GM12878 (cell line): ENCODE results near the gene PAQR8. TPM values are rescaled to one million over a fixed set of nuclear protein-coding genes. Genes with fewer than 3 reads are reported as not detected.

ENCODE experiments used
- CBFB ChIP-seq: IDR thresholded peaks from 2 replicates; pipeline ENCODE4 v1.6.1; 2016; ENCODE audit warnings: antibody characterized with exemption, low read depth
- CBX3 ChIP-seq: fragments of 200-600 bp; sonication (generic); IDR thresholded peaks from 2 replicates; pipeline ENCODE4 v1.6.1; 2016; ENCODE audit warnings: low read depth, borderline replicate concordance
- EED ChIP-seq: sonication (generic); IDR thresholded peaks from 2 replicates; pipeline ENCODE4 v1.6.1; 2016; ENCODE audit warnings: antibody characterized with exemption, low read depth
- EGR1 ChIP-seq, 2 experiments: IDR thresholded peaks; 1 replicate in 1 of 2; 2 replicates in 1 of 2; pipeline ENCODE4 v1.6.1; 2011 to 2012; ENCODE audit warnings: low read depth in 2 of 2, low read length in 2 of 2, borderline replicate concordance in 1 of 2, mild to moderate bottlenecking in 1 of 2, moderate library complexity in 1 of 2
- HDAC6 ChIP-seq: fragments of 200-600 bp; sonication (generic); IDR thresholded peaks from one replicate; pipeline ENCODE4 v1.8.0; 2017; ENCODE audit warnings: antibody characterized with exemption; ENCODE audit not compliant: unreplicated experiment
- HDGF ChIP-seq: fragments of 450-650 bp; IDR thresholded peaks from 2 replicates; pipeline ENCODE4 v1.6.1; 2016; ENCODE audit warnings: antibody characterized with exemption
- IKZF1 ChIP-seq: fragments of 450-650 bp; conservative IDR thresholded peaks from 2 replicates; pipeline ENCODE4 v1.6.1; 2017; ENCODE audit warnings: antibody characterized with exemption, mild to moderate bottlenecking
- IKZF2 ChIP-seq, 2 experiments: fragments of 450-650 bp; IDR thresholded peaks; 2 replicates each; pipeline ENCODE4 v1.6.1; 2017; ENCODE audit warnings: mild to moderate bottlenecking in 2 of 2, moderate library complexity in 2 of 2
- IRF4 ChIP-seq: IDR thresholded peaks from 2 replicates; pipeline ENCODE4 v1.6.1; 2011; ENCODE audit warnings: low read depth, low read length
- MTA2 ChIP-seq: fragments of 450-650 bp; IDR thresholded peaks from 2 replicates; pipeline ENCODE4 v1.6.1; 2016; ENCODE audit warnings: low read depth, mild to moderate bottlenecking, moderate library complexity
- NBN ChIP-seq: fragments of 450-650 bp; IDR thresholded peaks from 2 replicates; pipeline ENCODE4 v1.6.1; 2016
- PML ChIP-seq: IDR thresholded peaks from 2 replicates; pipeline ENCODE4 v1.6.1; 2012; ENCODE audit warnings: low read length, inconsistent platforms
- POLR2AphosphoS2 ChIP-seq: IDR thresholded peaks from 2 replicates; pipeline ENCODE4 v1.6.1; 2011; ENCODE audit warnings: low read depth, mild to moderate bottlenecking, low read length, improper control_type of control experiment, moderate library complexity
- POLR2AphosphoS5 ChIP-seq: IDR thresholded peaks from 2 replicates; pipeline ENCODE4 v1.6.1; 2011; ENCODE audit warnings: mild to moderate bottlenecking, low read length, inconsistent platforms
- RAD21 ChIP-seq: IDR thresholded peaks from 2 replicates; pipeline ENCODE4 v1.6.1; 2011; ENCODE audit warnings: mild to moderate bottlenecking, low read depth, low read length, moderate library complexity; ENCODE audit not compliant: insufficient read depth
- SMC3 ChIP-seq: IDR thresholded peaks from 2 replicates; pipeline ENCODE4 v1.6.1; 2011; ENCODE audit warnings: low read length, improper control_type of control experiment, borderline replicate concordance
- STAT3 ChIP-seq: IDR thresholded peaks from 2 replicates; pipeline ENCODE4 v1.6.1; 2011; ENCODE audit warnings: low read depth, low read length, improper control_type of control experiment
- SUZ12 ChIP-seq: fragments of 200-600 bp; sonication (generic); IDR thresholded peaks from one replicate; pipeline ENCODE4 v1.6.1; 2018; ENCODE audit warnings: antibody characterized with exemption, mild to moderate bottlenecking; ENCODE audit not compliant: unreplicated experiment
- ZNF217 ChIP-seq: fragments of 450-650 bp; IDR thresholded peaks from 2 replicates; pipeline ENCODE4 v1.6.1; 2017; ENCODE audit warnings: antibody characterized with exemption, mild to moderate bottlenecking
- polyA plus RNA-seq, 11 experiments: library from polyadenylated mRNA; depleted of rRNA in 4 of 11; unstranded in 6 of 11; stranded (reverse) in 5 of 11; fragments of >200 nt; fragmentation: Nextera tagmentation in 4 of 11; fragmentation: Illumina TruSeq in 1 of 11; extraction: Ambion mirVana in 4 of 11; extraction: Trizol in 1 of 11; gene quantifications; 1 replicate in 1 of 11; 2 replicates in 10 of 11; pipeline versions ENCODE4 v1.2.1 to v1.2.3, GENCODE V29; 2011 to 2016; ENCODE audit warnings: inconsistent platforms in 2 of 11, missing spikeins in 2 of 11, low read depth in 1 of 11
- total RNA-seq, 4 experiments: library from RNA; depleted of rRNA in 3 of 4; stranded (reverse); fragments of >200 nt in 3 of 4; fragmentation: Illumina TruSeq in 1 of 4; extraction: Trizol in 1 of 4; gene quantifications; 2 replicates each; pipeline versions ENCODE4 v1.2.1 to v1.2.3, GENCODE V29; 2013 to 2021
- TF ChIP-seq, protein P1 (sequence below): fragments of 450-650 bp; IDR thresholded peaks from 2 replicates; pipeline ENCODE4 v1.6.1; 2016; ENCODE audit warnings: mild to moderate bottlenecking
- TF ChIP-seq, protein P2 (sequence below), 3 experiments: IDR thresholded peaks in 2 of 3; conservative IDR thresholded peaks in 1 of 3; 2 replicates each; pipeline ENCODE4 v1.5.1; 2011; ENCODE audit warnings: low read depth in 3 of 3, low read length in 3 of 3, mild to moderate bottlenecking in 3 of 3, control low read depth in 2 of 3, moderate library complexity in 2 of 3, inconsistent platforms in 1 of 3, mixed read lengths in 1 of 3; ENCODE audit not compliant: control insufficient read depth in 2 of 3, insufficient read depth in 1 of 3; ENCODE audit errors: extremely low read depth in 1 of 3
- TF ChIP-seq, protein P3 (sequence below): fragments of 450-650 bp; IDR thresholded peaks from 2 replicates; pipeline ENCODE4 v1.6.1; 2017; ENCODE audit warnings: low read depth, mild to moderate bottlenecking, moderate library complexity

PAQR8 gene
- total and polyA plus RNA-seq, 10 of the 15 experiments (the other 5 are each of a cell fraction or from before 2014, with no cell fraction given) = 3.9 to 22.4 (median 14.6) TPM

DNA sequence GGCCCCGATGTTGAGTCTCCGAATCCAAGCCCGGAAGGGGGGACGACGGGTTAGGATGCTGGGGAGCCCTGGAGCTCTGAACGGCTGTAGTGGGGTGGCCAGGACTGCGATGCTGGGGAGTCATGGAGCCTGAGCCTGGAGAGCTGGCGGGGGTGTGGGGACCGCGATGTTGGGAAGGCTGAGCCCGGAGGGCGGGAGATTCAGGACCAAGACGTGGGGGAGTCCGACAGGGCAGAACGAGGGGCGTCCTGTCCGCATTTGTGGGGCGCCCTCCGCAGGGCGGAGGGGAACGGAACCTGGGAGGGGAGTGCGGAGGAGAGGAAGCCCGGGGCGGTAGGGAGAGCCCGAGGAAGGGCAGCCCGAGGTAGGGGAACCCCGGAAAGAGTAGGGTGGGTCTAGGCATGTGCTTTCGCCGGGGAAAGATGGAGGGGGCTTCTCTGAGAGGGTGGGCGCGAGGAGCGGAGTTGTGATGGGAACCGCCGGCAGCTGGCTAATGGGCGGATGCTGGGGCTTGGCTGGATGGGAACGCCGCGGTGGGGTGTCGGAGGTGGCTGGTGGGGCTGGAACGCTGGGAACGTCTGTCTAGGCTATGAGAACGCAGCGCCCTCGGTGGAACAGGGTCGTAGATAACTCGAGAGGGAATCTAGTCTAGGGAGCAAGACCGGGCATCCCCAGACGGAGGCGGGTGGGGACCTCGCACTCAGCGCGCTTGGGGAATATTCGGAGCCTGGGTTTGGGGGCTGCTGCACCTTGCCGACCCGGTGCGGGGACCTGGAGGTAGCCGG lies 684 bp downstream of the PAQR8 start (continued):
- TF ChIP-seq POLR2AphosphoS2 (no peak), POLR2AphosphoS5 (peak; percentile 31; the same call in 1 of the 2 replicates), MTA2 (no peak; the same call in 1 of the 2 replicates), IRF4 (no peak), HDGF (peak; percentile 90), RAD21 (peak; percentile 58), PML (no peak), ZNF217 (no peak), STAT3 (no peak), IKZF2 (IDR thresholded peaks at IDR 0.05) (peak; percentile 68 to 85; a peak in 3 of 4 replicates), NBN (peak; percentile 71), EED (no peak; the same call in 1 of the 2 replicates), CBFB (peak; percentile 25; the same call in 1 of the 2 replicates), SMC3 (peak; percentile 31; the same call in 1 of the 2 replicates), SUZ12 (no peak), HDAC6 (no peak), IKZF1 (0 out of 2 replicates have a peak, but pooled peaks have one; percentile 37), CBX3 (no peak), EGR1 (IDR thresholded peaks at IDR 0.05; ENCODE audit: borderline replicate concordance in 1 of 2, low read depth in 2 of 2, low read length in 2 of 2) (peak in 1 of 2 experiments; percentile 43; a peak in 1 of 3 replicates)
- TF ChIP-seq, protein P1, sequence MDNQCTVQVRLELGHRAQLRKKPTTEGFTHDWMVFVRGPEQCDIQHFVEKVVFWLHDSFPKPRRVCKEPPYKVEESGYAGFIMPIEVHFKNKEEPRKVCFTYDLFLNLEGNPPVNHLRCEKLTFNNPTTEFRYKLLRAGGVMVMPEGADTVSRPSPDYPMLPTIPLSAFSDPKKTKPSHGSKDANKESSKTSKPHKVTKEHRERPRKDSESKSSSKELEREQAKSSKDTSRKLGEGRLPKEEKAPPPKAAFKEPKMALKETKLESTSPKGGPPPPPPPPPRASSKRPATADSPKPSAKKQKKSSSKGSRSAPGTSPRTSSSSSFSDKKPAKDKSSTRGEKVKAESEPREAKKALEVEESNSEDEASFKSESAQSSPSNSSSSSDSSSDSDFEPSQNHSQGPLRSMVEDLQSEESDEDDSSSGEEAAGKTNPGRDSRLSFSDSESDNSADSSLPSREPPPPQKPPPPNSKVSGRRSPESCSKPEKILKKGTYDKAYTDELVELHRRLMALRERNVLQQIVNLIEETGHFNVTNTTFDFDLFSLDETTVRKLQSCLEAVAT = peak; percentile 67
- TF ChIP-seq, protein P2, sequence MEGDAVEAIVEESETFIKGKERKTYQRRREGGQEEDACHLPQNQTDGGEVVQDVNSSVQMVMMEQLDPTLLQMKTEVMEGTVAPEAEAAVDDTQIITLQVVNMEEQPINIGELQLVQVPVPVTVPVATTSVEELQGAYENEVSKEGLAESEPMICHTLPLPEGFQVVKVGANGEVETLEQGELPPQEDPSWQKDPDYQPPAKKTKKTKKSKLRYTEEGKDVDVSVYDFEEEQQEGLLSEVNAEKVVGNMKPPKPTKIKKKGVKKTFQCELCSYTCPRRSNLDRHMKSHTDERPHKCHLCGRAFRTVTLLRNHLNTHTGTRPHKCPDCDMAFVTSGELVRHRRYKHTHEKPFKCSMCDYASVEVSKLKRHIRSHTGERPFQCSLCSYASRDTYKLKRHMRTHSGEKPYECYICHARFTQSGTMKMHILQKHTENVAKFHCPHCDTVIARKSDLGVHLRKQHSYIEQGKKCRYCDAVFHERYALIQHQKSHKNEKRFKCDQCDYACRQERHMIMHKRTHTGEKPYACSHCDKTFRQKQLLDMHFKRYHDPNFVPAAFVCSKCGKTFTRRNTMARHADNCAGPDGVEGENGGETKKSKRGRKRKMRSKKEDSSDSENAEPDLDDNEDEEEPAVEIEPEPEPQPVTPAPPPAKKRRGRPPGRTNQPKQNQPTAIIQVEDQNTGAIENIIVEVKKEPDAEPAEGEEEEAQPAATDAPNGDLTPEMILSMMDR (IDR thresholded peaks at IDR 0.05 in 2 of 3, conservative IDR thresholded peaks at IDR 0.05 in 1 of 3; ENCODE audit: control insufficient read depth in 2 of 3, extremely low read depth in 1 of 3, insufficient read depth in 1 of 3, low read depth in 3 of 3, low read length in 3 of 3) = peak; percentile 33 to 52 (median 42)
- TF ChIP-seq, protein P3, sequence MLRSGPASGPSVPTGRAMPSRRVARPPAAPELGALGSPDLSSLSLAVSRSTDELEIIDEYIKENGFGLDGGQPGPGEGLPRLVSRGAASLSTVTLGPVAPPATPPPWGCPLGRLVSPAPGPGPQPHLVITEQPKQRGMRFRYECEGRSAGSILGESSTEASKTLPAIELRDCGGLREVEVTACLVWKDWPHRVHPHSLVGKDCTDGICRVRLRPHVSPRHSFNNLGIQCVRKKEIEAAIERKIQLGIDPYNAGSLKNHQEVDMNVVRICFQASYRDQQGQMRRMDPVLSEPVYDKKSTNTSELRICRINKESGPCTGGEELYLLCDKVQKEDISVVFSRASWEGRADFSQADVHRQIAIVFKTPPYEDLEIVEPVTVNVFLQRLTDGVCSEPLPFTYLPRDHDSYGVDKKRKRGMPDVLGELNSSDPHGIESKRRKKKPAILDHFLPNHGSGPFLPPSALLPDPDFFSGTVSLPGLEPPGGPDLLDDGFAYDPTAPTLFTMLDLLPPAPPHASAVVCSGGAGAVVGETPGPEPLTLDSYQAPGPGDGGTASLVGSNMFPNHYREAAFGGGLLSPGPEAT = peak; percentile 60
